BE2C (cell line): ENCODE results near the gene PPM1H.

Experiments
- DNase-seq: peaks from one replicate; pipeline ENCODE4 v3.0.0-alpha.2; 2020
- H3K27me3 ChIP-seq: fragments of 250-450 bp; sonication (Bioruptor Pico); 2 replicates; pipeline ENCODE4 v1.5.1; 2020; ENCODE audit warnings: mild to moderate bottlenecking
- H3K36me3 ChIP-seq: fragments of 250-450 bp; sonication (Bioruptor Pico); 2 replicates; pipeline ENCODE4 v1.5.1; 2020; ENCODE audit warnings: mild to moderate bottlenecking
- H3K4me1 ChIP-seq: fragments of 250-450 bp; sonication (Bioruptor Pico); 2 replicates; pipeline ENCODE4 v1.5.1; 2020
- H3K4me3 ChIP-seq: 2 replicates; pipeline ENCODE4 v1.5.1; 2011; ENCODE audit warnings: low read depth, low read length
- H3K9me3 ChIP-seq: fragments of 250-450 bp; sonication (Bioruptor Pico); 2 replicates; pipeline ENCODE4 v1.5.1; 2020
- CTCF ChIP-seq: IDR thresholded peaks from 2 replicates; pipeline ENCODE4 v1.5.1; 2012; ENCODE audit warnings: mild to moderate bottlenecking, low read depth, low read length

PPM1H gene

GRCh38 chr12:62748941-62749468 lies 185.9 kb downstream of the PPM1H start:
- no peaks in the 10 kb centered on the region for H3K36me3 ChIP-seq
- no peaks in the 10 kb centered on the region for H3K9me3 ChIP-seq
- DNase-seq: no peak
- H3K27me3 ChIP-seq: peaks cover 2% of the 10 kb centered on the region; the same call in 1 of the 2 replicates
- no peaks in the 10 kb centered on the region for H3K4me1 ChIP-seq
- H3K4me3 ChIP-seq: no peak overlapping the region
- TF ChIP-seq CTCF: no peak

GRCh38 chr12:62744551-62744950 lies 190.4 kb downstream of the PPM1H start:
- no peak for DNase-seq
- H3K36me3 ChIP-seq: no peaks in the 10 kb centered on the region
- no peaks in the 10 kb centered on the region for H3K27me3 ChIP-seq
- no peaks in the 10 kb centered on the region for H3K9me3 ChIP-seq
- no peak for TF ChIP-seq CTCF
- no peaks in the 10 kb centered on the region for H3K4me1 ChIP-seq
- no peak overlapping the region for H3K4me3 ChIP-seq

DNA sequence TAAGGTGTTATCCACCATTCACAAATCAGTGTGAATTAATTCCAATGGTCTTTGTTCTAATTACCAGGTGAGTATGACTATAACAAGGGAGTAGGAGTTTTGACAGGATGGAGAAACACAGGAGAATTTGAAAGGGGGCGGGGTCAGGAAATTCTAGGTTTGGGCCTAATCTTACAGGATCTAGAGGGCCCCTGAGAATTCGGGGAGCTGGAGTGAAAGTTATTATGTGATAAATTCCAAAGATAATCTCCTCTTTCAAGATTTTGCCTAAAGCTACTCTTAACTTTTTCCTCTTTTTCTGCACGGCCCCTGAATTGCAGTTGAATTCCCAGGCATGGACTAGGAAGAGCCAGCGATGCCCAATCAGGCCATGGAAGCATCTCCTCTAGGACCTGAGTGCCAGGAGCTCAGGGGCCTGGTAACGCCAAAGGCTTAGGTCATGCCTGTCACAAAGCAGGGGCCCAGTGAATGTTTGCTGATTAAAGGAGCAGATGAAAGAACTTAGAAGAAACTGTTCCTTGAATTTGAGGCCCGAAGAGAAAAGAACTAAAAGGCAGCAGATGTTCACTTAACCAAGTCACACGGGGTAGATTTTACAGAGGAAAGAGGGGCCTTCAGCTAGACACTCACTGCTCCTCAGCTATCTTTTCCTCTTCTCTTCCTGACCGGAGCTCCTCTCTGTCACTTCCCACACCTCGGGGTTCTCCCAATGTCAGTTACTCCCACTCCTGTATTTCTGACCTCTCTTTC lies 195.5 kb downstream of the PPM1H start:
- TF ChIP-seq CTCF: no peak
- no peak for DNase-seq
- H3K4me1 ChIP-seq: no peaks in the 10 kb centered on the region
- no peaks in the 10 kb centered on the region for H3K9me3 ChIP-seq
- H3K36me3 ChIP-seq: no peaks in the 10 kb centered on the region
- no peak overlapping the region for H3K4me3 ChIP-seq
- no peaks in the 10 kb centered on the region for H3K27me3 ChIP-seq

DNA sequence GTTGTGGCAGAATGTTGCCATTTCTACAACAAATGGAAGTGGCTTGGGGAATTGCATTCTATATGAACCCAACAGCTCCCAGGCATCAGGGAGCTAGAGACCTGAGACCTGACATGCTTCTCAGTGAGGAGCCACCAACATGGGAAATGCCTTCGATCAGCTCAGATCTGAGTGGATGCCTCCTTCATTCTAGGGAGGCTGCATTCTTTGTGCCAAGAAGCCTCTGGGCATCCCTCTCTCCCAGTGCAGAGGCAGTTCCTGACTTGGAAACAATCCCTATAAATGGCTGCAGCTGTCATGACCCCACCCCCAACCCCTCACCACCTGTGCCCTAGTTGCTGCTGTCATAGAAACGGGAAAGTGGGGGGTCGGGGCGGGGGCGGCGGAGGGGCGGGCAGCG lies 196.3 kb downstream of the PPM1H start:
- H3K4me1 ChIP-seq: no peaks in the 10 kb centered on the region
- no peak overlapping the region for H3K4me3 ChIP-seq
- H3K27me3 ChIP-seq: no peaks in the 10 kb centered on the region
- no peak for DNase-seq
- TF ChIP-seq CTCF: no peak
- H3K9me3 ChIP-seq: no peaks in the 10 kb centered on the region
- no peaks in the 10 kb centered on the region for H3K36me3 ChIP-seq

DNA sequence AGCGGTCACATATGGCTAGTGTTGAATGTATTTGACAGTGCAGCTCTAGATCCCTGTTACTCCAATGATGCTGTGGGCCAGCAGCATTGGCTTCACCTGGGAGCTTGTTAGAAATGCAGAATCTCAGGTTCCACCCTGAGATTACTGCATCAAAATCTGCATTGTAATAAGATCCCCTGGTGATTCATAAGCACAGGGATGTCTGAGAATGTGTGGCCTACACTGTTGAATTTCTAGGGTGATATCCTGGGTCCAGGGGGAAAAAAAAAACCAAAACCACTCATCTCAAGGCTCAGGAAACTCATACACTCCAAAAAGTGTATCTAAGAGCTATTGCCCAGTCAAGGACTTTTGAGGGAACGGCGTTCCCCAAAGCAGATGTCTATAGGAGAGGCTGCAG lies 196.8 kb downstream of the PPM1H start:
- no peaks in the 10 kb centered on the region for H3K4me1 ChIP-seq
- DNase-seq: no peak
- no peaks in the 10 kb centered on the region for H3K9me3 ChIP-seq
- H3K36me3 ChIP-seq: no peaks in the 10 kb centered on the region
- no peak overlapping the region for H3K4me3 ChIP-seq
- H3K27me3 ChIP-seq: no peaks in the 10 kb centered on the region
- no peak for TF ChIP-seq CTCF

- TF ChIP-seq CTCF: no peak
- no peak for DNase-seq
- no peaks in the 10 kb centered on the region for H3K36me3 ChIP-seq
These were observed 197.3 kb downstream of the PPM1H start for GRCh38 chr12:62737615-62738014.

More at GRCh38 chr12:62737615-62738014, 197.3 kb downstream of the PPM1H start:
- H3K4me3 ChIP-seq: no peak overlapping the region
- H3K4me1 ChIP-seq: no peaks in the 10 kb centered on the region
- H3K27me3 ChIP-seq: no peaks in the 10 kb centered on the region
- no peaks in the 10 kb centered on the region for H3K9me3 ChIP-seq
